ENCODE data around the gene ATP2C2. TPM values are rescaled to one million over a fixed set of nuclear protein-coding genes. Genes with fewer than 3 reads are reported as not detected.
A peak's percentile ranks its signal among the peaks of the same experiment; 100 is the strongest.

The ATP2C2 gene
- polyA plus RNA-seq, 1 donor from 2014 or later, result not detected

DNA sequence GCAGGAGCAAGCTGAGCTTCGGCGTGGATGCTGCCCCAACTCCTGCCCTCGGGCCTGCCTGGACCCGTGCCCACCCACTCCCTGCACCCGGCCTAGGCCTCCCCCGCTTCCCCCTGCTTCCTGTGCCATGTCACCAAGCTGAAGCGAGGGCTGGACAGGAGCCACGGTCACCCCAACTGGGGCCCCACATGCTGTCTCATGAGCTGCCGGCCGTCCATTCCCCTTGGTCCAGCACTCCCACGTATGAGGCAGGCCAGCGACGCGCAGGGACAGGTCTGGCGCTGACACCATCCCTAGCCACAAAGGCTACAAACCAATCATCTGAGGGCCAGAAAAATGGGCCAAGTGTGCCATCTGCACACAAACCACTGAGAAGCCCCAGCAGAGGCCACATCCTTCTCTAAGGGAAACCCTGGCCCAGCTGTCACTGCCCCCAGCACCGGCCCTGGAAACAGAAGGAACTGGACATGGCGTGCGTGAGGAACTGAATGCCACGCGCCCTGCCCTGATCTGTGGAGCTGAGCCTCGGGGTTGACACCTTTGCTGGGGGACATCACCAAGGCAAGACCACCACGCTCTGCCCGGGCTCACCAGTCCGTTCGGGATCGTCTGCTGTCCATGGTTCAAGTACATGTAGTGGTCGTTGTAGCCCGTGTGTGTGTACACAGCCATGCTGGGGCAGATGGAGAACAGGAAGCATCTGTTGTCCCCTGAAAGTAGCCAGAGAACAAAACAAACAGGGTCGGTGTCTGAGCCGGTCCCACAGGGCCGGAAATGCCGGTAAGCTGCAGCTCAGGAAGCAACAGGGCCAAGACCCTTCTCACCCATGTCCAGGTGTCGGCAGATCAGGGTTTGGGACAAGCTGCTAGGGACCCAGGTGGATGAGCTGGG, 113.9 kb downstream of the ATP2C2 start:
- Mint-ChIP-seq H3K4me1 (no peaks in the 10 kb centered on the region), H3K36me3 (peaks cover 3% of the 10 kb centered on the region), H3K9me3 (no peaks in the 10 kb centered on the region), H3K27ac (no peak overlapping the region), H3K27me3 (no peaks in the 10 kb centered on the region), H3K4me3 (no peak overlapping the region)

DNA sequence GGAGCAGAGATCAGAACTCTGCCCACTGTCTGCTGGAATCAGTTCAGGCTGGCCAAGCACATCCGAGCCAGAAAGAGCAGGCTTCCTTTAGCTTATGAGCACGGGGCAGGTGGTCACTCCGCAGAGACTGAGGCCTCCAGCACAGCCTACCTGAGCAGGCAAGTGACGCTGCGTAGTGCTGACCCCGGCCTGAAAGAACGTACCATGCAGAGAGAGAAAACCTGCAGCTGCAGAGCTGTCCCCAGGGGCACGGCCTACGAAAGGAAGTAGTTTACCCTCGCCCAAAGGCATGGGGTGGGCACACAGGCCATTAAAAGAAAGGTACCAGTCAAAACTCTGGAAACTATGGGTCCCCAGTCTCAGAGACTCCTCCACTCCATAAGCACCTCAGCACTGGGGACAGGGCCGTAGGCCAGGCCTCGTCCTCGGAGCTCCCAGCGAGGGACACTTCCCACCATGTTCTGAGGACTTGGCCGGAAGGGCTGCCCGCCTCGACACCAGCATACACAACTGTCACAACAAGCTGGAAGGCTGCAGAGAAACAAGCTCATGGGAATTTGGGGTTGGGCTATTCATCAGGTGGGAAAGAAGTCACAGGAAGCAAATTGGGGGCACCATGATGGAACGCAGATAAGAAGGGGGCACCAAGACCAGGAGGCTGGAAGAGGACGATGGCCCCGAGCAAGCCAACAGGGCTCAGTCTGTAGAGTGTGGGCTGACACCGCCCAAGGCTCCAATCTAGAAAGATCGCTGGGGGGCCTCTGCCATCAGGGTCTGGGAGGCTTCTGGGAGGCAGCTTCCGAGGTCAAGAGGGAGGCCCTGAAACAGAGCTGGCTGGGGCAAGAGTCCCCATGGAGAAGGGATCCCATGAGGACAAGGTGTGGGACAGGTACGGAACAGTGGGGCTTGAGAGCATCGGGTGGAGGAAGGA, 114.9 kb downstream of the ATP2C2 start:
- no peaks in the 10 kb centered on the region for H3K27me3 Mint-ChIP-seq
- H3K4me1 Mint-ChIP-seq, result no peaks in the 10 kb centered on the region
- H3K4me3 Mint-ChIP-seq, result no peak overlapping the region
- H3K36me3 Mint-ChIP-seq, result peaks cover 5% of the 10 kb centered on the region
- no peaks in the 10 kb centered on the region for H3K9me3 Mint-ChIP-seq
- no peak overlapping the region for H3K27ac Mint-ChIP-seq

DNA sequence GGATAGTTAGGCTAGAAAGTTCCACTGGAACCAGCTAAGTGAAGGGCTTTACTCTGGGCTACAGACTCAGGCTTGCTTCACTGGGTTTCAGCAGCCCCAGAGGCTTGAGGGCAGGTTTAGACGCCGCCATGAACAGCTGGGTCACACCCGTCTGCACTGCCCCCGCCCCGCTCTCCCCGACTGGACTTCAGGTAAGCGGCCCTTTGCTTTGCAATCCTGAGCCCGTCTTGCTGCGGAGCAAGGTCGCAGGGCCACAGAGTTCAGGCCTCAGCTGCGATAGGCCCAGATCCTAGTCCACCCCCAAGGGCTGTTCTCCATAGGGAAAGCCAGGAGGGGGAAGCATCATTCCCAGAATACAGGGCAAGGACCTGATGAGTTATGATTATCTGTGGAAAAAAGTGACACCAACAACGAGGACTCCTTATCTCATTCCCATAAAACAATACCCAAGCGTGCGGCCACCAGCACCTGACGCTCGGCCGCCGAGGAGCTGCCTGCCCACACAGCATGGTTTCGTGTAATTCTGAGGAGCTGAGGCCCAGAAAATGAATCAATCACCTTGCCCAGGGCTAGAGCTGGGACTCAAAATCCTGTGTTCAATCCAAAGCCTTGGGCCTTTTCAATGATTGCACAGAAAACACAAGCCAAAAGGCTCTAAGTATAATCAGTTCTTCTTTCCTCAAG, 115.7 kb downstream of the ATP2C2 start:
- H3K9me3 Mint-ChIP-seq, result no peaks in the 10 kb centered on the region
- H3K4me3 Mint-ChIP-seq, result no peak overlapping the region
- H3K4me1 Mint-ChIP-seq, result no peaks in the 10 kb centered on the region
- H3K27me3 Mint-ChIP-seq, result no peaks in the 10 kb centered on the region
- no peak overlapping the region for H3K27ac Mint-ChIP-seq
- peaks cover 7% of the 10 kb centered on the region for H3K36me3 Mint-ChIP-seq

DNA sequence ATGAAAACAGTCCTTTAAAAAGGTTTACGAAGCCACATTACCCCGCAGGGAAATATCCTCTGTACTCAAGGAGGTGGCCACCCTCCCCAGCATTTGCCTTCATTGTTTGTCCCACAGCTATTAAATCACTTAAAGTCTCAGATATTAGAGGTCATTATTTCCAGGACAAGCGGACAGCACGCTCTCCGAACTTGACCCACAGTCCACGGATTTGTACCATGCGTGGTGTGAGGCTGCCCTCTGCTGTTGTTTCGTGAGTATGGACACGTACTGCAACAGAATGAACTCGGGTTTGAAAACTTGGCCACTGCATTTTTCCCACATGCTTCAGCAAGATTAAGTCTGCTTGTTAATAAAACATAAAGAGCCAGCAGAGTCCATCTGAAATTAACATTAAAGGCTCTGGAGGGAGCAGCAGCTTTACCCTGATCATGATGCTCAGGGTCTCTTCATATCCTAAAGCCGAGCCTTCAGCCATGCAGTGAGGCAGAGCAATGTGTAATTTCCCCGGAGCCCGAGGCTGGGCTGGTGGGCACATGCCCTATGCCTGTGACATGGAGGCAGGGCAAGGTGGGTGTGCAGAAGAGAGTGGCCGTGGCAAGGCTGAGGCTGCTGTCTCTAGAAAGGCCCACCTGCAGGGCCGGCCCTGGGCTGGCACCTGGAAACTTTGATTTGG, 116.4 kb downstream of the ATP2C2 start:
- Mint-ChIP-seq H3K27ac (no peak overlapping the region), H3K27me3 (no peaks in the 10 kb centered on the region), H3K4me3 (no peak overlapping the region), H3K9me3 (no peaks in the 10 kb centered on the region), H3K4me1 (no peaks in the 10 kb centered on the region), H3K36me3 (peaks cover 7% of the 10 kb centered on the region)

DNA sequence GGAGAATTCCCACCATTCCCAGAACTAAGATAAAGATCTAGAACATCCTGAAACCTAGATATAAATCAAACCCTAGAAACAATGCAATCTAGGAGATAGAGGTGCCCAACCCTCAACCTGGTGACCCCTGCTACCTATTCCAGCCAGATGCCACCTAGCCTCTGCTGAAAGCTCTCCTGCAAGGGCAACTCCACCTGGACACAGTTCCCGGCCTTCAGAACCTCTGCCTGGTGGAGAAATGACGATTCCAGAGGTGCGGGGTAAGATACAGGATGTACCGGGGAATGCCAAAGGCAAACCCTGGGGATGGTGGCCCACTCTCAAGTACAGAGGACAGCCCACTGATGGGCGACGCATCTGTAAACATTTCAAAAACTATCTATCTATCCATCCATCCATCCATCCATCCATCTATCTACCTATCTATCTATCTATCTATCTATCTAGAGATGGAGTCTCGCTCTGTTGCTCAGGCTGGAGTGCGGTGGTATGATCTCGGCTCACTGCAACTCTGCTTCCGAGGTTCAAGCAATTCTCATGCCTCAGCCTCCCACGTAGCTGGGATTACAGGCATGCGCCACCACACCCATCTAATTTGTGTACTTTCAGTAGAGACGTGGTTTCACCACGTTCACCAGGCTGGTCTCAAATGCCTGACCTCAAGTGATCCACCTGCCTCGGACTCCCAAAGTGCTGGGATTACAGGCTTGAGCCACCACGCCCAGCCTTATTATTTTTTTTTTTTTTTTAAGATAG, 117.1 kb downstream of the ATP2C2 start:
- Mint-ChIP-seq H3K9me3 (no peaks in the 10 kb centered on the region), H3K27me3 (no peaks in the 10 kb centered on the region), H3K27ac (no peak overlapping the region), H3K36me3 (peaks cover 7% of the 10 kb centered on the region), H3K4me1 (no peaks in the 10 kb centered on the region), H3K4me3 (no peak overlapping the region)

DNA sequence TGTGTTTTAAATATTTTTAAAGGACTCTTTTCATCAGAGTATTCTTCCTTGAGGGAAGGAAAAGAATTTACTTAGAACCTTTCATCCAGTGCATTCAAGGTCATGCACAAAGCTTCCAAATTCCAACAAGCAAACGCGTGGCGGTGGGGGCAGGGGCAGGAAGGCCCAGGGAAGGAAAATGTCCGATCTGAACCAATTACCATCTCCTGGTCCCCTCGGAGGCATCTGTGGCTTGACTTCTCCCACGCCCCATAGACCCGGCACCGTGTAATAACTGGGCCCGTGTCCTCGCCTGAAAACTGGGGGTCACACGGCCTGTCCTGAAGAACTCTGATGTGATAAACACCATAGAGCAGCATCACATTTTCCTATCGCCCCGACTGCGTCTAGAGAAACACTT, 117.8 kb downstream of the ATP2C2 start:
- Mint-ChIP-seq H3K27ac (no peak overlapping the region), H3K4me3 (no peak overlapping the region), H3K9me3 (no peaks in the 10 kb centered on the region), H3K4me1 (no peaks in the 10 kb centered on the region), H3K36me3 (peaks cover 10% of the 10 kb centered on the region), H3K27me3 (no peaks in the 10 kb centered on the region)

DNA sequence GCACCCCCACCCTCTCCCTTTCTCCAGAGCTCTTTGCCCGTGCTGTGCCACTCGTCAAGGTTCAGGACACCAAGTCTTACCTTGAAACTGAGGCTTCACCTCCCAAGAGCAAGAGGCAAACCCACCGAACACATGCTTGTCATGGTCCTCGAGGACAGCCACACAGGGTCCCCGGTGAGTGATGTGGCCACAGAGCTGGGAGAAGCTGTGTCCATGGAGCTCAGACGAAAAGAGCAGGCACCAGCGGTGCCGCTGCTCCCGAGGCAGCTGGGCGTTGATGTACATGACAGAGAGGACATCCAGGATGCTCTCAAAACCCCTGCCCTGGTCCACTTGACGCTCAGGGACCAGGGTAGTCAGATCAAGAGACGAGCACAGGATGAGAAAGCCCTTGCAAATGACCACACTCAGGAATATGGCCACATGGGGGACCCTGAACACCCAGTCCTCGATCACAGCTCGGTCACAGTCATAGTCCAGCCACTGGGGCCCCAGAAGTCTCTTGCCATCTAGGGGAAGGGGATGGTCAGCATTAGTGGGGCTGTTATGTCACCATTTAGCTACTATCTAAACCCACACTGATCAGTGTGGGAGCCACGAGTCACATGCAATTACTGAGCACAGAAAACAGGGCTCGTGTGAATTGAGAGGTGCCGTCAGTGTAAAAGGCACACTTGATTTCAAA, 118.4 kb downstream of the ATP2C2 start:
- Mint-ChIP-seq H3K27ac (peak overlapping the region in 1 of 3 donors; percentile 62), H3K36me3 (peaks cover 14% of the 10 kb centered on the region), H3K9me3 (no peaks in the 10 kb centered on the region), H3K4me3 (no peak overlapping the region), H3K4me1 (no peaks in the 10 kb centered on the region), H3K27me3 (no peaks in the 10 kb centered on the region)

DNA sequence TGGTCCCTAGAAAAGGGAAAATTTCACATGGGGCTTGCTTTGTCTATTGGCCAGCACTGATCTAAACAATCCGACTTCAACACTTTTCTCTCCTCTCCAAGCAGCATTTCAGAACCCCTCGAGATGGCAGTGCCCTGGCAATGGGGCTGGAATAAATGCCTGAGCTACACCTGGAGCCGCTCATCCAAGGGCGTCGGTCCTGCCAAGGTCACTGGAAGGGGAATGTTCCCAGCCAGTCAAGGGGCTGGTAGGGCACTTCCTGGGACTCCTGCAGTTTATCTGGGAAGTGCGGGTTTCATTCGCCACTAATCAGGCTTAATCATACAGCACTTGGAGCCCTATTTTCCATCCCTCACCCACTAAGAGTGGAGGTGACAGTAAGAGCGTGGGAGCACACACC, 119.0 kb downstream of the ATP2C2 start:
- Mint-ChIP-seq H3K27me3 (no peaks in the 10 kb centered on the region), H3K27ac (peak overlapping the region in 1 of 3 donors; percentile 62), H3K9me3 (no peaks in the 10 kb centered on the region), H3K4me3 (no peak overlapping the region), H3K36me3 (peaks cover 14% of the 10 kb centered on the region), H3K4me1 (no peaks in the 10 kb centered on the region)

DNA sequence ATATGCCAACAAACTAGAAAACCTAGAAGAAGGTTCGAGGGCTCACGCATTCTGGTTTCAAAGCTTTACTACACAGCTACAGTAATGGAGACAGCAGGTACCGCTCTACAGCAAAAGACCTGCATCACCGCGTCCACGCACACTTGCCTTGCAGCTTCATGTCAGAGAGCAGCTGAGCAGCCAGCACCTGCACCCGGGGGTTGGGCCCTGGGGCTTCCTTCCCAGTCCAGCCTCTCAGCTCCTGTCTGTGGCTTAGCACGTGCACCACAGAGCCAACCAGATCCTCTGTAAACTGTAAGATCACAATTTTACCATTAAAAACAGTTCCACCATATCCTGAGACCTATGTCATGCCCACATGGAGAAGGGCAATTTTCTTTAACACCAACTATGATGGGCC, 120.8 kb downstream of the ATP2C2 start:
- no peaks in the 10 kb centered on the region for H3K4me1 Mint-ChIP-seq
- H3K27me3 Mint-ChIP-seq, result no peaks in the 10 kb centered on the region
- H3K4me3 Mint-ChIP-seq, result no peak overlapping the region
- peaks cover 4 to 6% (median 4%) of the 10 kb centered on the region in 3 donors for H3K9me3 Mint-ChIP-seq
- peak overlapping the region in 1 of 3 donors; percentile 29 for H3K27ac Mint-ChIP-seq
- peaks cover 19% of the 10 kb centered on the region for H3K36me3 Mint-ChIP-seq

DNA sequence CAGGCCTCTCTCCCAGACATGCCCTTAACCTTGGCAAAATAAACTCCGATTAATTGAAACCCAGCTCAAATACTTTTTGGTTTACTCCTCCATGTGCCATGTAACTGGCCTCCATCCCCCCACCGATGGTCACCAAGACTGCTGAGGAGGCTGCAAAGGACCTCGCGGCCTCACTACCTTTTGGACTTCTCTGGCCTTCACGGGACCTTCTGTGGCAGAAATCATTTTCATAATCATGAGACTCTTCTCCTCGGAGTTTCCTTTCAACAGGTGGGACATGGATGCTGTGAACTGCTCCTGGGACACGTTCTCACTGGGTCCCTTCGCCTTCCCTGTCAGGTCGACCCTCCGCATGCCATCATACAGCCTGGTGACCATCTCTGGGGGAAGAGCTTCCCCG, 127.2 kb downstream of the ATP2C2 start:
- Mint-ChIP-seq H3K4me3 (no peak overlapping the region), H3K27ac (no peak overlapping the region), H3K4me1 (no peaks in the 10 kb centered on the region), H3K36me3 (peaks cover 29% of the 10 kb centered on the region), H3K9me3 (peaks cover 4 to 6% (median 4%) of the 10 kb centered on the region in 3 donors), H3K27me3 (no peaks in the 10 kb centered on the region)

DNA sequence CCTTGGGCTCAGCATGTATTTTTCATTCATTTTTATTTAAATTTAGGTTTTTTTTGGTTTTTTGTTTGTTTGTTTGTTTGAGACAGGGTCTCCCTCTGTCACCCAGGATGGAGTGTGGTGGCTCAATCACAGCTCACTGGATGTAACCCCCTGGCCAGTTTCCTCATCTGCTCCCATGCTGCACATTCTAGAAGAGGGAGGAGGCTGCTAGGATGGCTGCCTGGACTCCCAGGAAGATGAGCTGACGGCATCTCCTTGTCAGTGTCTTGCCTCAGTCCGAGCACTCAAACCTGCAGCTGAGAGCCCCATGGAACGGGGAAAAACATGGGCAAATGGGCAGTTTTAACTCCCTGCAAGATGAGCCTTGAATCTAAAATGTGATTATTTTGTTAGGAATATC, 128.7 kb downstream of the ATP2C2 start:
- Mint-ChIP-seq H3K27ac (no peak overlapping the region), H3K36me3 (peaks cover 25% of the 10 kb centered on the region), H3K4me1 (peaks cover 0 to 2% (median 0%) of the 10 kb centered on the region in 3 donors), H3K27me3 (no peaks in the 10 kb centered on the region), H3K9me3 (peaks cover 4 to 6% (median 4%) of the 10 kb centered on the region in 3 donors), H3K4me3 (no peak overlapping the region)

DNA sequence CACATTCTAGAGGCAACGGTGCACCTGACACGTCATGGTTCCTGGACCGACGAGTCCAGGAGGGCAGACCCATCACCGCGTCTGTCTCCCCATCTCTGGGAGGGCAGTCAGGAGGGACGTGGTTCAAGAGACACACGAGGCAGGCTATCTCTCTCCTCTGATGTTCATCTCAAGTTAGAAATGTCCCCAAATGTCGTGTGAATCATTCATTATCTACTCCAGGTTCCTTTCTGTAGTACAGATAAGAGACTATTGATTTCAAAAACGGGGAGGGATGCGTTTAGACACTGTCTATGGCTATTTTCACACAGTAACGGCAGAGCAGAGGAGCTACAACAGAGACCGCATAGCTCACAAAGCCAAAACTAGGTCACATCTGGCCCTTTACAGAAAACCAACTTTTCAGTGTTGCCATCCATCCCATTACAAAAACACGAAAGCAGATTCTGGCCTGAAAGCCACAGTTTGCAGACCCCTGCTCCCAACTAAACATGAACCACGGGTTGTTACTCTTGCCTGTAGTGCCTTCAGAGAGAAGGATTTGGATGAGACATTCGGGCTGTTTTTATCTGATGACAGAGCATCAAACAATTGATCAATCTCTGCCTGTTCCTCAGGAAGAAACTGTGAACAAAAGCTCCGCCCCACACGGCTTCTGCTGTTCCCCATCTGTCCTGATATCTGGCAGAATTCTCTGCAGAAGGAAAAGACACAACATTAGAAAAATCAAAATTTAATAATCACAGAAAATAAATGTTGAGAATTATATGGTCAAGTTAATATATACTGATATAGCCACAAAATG, 129.3 kb downstream of the ATP2C2 start:
- Mint-ChIP-seq H3K27ac (no peak overlapping the region), H3K9me3 (peaks cover 4 to 6% (median 4%) of the 10 kb centered on the region in 3 donors), H3K36me3 (peaks cover 25% of the 10 kb centered on the region), H3K4me3 (no peak overlapping the region), H3K27me3 (no peaks in the 10 kb centered on the region), H3K4me1 (peaks cover 0 to 3% (median under 1%) of the 10 kb centered on the region in 3 donors)

DNA sequence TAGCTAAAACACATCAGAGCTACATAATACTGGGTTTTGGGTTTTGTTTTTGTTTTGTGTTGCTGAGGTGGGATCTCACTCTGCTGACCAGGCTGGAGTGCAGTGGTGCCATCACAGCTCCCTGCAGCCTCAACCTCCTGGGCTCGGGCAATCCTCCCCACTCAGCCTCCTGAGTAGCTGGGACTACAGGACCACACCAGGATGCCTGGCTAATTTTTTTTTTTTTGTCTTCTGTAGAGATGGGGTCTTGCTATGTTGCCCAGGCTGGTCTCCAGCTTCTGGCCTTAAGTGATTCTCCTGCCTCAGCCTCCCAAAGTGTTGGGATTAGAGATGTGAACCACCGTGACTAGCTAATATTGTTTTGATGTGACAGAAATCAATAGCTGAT, 129.9 kb downstream of the ATP2C2 start:
- Mint-ChIP-seq H3K9me3 (peaks cover under 1 to 2% (median under 1%) of the 10 kb centered on the region in 3 donors), H3K4me3 (no peak overlapping the region), H3K4me1 (peaks cover 0 to 8% (median 5%) of the 10 kb centered on the region in 3 donors), H3K27me3 (no peaks in the 10 kb centered on the region), H3K36me3 (peaks cover 21% of the 10 kb centered on the region), H3K27ac (no peak overlapping the region)
